ENCODE data around the gene SAMM50. TPM values are rescaled to one million over a fixed set of nuclear protein-coding genes. Genes with fewer than 3 reads are reported as not detected.

Gene SAMM50
- 56.1 TPM for polyA plus RNA-seq (ENCODE audit: insufficient read length)

- DNase-seq (ENCODE audit: low read depth) = peak; percentile 61
Measured at GRCh38 chr22:43955040-43955882, at the start of gene SAMM50. Gene SAMM50, plus strand, starts transcription at chr22:43955442. Its CDS starts 136 bp downstream, at chr22:43955578.

DNA sequence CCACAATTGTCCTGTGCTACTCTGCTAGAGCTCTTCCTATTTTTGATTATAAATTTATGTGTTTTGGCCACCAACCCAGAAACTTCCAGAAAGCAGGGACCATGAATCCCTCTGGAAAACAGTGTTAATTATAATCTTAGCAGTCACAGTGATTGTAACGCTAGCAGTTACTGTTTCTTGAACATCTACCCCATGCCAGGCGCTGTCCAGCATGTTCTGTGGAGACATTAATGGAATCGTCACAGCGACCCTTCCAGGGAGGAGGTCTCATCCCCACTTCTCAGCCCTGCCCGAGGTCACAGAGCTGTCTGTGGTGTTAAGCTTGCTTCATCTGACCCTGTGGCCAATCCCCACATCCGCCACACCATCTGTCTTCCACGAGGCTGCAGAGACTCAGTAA lies 49.6 kb upstream of the SAMM50 start:
- no peak for DNase-seq (ENCODE audit: low read depth)

DNA sequence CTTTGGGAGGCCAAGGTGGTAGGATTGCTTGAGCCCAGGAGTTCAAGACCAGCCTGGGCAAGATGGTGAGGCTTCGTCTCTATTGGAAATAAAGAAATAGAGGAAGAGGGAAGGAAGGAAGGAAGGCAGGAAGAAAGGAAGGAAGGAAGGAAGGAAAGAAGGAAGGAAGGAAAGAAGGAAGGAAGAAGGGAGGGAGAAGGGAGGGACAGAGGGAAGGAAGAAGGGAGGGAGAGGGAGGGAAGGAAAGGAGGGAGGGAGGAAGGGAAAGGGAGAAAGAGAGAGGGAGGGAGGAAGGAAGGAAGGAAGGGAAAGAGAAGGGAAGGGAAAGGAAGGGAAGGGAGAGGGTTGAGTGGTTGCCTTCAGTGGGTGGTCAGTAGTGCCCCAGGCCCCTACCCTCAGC lies 45.5 kb upstream of the SAMM50 start:
- DNase-seq (ENCODE audit: low read depth) = no peak

DNA sequence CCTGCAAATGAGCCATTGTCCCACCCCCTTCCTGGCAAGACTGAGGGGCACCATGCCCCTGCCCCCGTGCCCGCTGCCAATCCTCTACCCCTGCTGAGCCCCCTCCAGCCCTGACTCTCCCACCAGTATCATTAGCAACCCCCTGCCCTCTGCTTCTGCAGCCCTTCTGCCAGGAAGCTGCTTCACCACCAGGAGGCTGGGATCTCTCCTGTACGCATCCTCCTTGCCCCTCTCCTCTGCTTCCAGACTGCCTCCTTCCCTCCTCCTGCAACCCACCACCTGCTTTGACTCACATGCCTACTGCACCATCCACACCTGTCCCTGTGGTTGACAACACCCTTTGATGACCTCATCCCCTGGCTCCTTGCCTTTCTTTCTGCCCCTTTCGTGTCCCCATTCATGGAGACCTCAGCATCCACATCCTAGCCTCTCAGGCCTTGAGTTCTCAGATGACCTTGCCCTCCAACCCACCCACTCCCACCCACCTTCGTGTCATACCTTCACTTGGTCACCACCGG lies 45.0 kb upstream of the SAMM50 start:
- DNase-seq (ENCODE audit: low read depth) = no peak

DNA sequence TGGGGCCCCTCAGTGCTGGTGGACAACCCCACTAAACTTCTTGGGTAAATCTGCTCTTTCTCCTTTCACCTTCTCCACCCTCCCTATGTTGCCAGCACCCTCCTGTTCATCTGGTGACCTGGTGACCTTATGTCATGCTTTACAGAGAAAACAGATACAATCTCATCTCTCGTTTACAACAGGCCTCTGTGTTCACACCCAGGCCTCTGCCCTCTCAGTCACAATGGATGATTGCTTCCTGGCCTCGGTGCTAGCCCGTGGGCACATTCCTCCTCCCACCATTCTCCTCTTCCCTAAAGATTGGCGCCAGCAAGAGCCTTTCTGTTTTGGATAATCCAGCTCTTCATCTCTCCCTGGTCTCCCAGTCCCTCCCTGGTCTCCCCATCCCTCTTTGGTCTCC lies 43.9 kb upstream of the SAMM50 start:
- DNase-seq (ENCODE audit: low read depth) = no peak

- DNase-seq (ENCODE audit: low read depth) = no peak
Measured at GRCh38 chr22:43917521-43917920, 37.7 kb upstream of the SAMM50 start.

- no peak for DNase-seq (ENCODE audit: low read depth)
Measured at GRCh38 chr22:43919106-43919973, 35.9 kb upstream of the SAMM50 start.

- DNase-seq (ENCODE audit: low read depth) = no peak
Measured at GRCh38 chr22:43921370-43921769, 33.9 kb upstream of the SAMM50 start.

- DNase-seq (ENCODE audit: low read depth) = no peak
Measured at GRCh38 chr22:43922123-43922522, 33.1 kb upstream of the SAMM50 start.

DNA sequence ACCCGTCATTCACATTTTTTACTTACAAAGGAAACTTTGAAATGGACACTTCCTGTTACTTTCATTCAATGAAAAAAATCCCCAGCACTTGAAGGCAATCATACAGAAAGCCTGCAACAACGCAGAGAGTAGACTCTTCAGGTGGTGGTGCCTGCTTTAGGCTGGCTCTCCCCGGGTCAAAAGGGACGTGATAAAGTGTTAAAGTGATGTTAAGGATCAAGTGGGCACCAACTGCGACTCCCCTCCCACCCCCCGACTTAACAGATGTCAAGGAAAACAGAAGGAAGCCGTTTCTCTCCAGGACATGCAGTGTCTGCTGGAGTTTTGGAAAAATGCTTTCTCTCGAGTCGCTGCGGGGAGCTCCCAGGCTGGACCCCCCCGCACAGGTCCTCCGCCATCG lies 32.1 kb upstream of the SAMM50 start:
- DNase-seq (ENCODE audit: low read depth) = no peak

DNA sequence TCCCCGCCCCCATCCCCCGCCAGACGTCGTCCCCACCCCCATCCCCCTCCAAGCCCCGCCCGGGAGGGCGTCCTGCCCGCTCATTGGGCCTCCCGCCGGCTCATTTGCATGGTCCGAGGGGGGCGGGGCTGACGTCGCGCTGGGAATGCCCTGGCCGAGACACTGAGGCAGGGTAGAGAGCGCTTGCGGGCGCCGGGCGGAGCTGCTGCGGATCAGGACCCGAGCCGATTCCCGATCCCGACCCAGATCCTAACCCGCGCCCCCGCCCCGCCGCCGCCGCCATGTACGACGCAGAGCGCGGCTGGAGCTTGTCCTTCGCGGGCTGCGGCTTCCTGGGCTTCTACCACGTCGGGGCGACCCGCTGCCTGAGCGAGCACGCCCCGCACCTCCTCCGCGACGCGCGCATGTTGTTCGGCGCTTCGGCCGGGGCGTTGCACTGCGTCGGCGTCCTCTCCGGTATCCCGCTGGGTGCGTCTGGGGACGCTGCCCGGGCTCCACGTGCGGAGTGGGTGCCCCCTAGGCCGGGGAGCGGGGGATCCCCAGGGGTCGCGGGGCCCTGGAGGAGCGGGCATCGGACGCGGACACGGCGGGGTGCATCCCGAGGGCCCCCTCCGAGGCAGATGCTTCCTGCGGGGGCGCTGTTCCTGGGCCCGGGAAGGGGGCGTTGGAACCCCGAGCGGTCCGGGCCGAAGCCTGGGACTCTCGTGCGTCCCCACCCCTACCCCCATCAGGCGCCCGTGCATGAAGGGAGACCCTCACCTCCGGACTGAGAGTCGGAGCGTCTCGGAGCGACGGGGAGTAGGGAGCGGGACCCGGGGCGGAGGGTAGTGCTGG lies 31.4 kb upstream of the SAMM50 start, which contains the start of gene PNPLA3:
PNPLA3 (plus strand) TSS at position 175 of the 834 bp plus-strand sequence; CDS start at position 282, 107 bp downstream.
- peak; percentile 34 for DNase-seq (ENCODE audit: low read depth)

DNA sequence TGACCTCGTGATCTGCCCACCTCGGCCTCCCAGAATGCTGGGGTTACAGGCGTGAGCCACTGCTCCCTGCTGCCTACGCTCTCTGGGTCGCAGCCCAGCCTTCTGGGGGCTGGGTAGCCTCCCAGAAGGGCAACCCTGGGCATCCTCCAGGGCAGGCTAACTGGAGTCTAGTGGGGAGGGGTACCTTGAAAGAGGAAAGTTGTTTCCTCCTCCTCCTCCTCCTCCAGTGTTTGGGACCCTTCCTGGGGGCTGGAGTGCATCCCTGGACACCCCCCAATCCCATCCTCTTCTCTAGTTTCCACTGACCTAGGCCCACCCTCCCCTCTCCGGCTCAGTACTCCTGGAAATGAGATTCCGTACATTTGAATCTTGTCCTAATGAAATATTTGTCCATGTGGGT lies 30.4 kb upstream of the SAMM50 start:
- no peak for DNase-seq (ENCODE audit: low read depth)

DNA sequence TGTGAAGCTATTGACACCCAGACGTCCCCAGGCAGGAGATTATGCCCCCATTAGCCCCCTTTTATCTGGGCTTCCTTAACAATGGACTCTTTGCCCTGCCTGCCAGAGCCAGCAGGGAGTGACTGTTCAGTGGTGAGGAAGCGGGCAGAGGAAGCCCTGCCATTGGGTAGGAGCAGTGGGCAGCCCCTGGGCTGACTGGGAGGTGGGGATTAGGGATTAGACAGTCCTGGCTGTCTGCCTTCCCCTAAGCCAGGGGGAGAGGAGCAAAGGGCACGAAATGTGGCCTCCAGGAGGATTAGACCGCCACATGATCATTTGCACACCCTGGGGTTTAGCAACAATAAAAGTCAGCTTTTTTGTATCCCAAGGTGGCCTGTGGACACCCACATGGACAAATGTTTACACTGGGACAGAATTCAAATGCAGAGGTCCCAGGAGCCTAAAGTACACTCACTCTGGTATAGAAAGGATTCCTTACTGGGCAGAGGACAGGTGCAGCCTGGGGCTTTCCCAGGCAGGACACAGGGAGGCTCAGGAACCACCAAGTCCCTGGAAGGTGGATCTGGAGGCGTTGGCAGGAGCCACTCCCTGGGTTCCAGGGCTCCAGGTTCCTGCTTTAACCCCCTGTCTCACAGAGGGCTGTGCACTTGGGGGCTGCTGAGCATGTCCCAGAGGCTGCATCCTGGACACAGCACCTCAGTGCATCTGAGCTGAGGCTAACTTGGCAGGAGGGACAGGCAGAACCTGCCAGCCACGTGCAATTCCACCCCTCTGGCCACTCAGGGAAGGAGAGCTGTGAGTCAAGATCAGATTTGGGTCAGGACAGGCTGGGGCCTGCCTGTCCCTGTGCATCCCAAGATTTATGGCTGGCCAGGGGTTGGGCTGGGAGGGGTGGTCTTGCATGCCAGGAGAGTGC lies 29.6 kb upstream of the SAMM50 start:
- no peak for DNase-seq (ENCODE audit: low read depth)

GRCh38 chr22:43926349-43926710 lies 28.9 kb upstream of the SAMM50 start:
- no peak for DNase-seq (ENCODE audit: low read depth)

DNA sequence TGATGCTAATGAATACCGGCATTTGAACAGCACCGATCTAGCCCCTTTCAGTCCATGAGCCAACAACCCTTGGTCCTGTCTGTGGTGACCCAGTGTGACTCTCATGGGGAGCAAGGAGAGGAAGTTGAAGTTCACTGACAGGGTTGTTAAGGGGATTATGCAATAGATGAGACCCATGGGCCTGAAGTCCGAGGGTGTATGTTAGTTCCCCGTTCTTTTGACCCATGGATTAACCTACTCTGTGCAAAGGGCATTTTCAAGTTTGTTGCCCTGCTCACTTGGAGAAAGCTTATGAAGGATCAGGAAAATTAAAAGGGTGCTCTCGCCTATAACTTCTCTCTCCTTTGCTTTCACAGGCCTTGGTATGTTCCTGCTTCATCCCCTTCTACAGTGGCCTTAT lies 26.8 kb upstream of the SAMM50 start:
- DNase-seq (ENCODE audit: low read depth) = no peak

- DNase-seq (ENCODE audit: low read depth) = no peak
Measured at GRCh38 chr22:43928908-43929307, 26.3 kb upstream of the SAMM50 start.

DNA sequence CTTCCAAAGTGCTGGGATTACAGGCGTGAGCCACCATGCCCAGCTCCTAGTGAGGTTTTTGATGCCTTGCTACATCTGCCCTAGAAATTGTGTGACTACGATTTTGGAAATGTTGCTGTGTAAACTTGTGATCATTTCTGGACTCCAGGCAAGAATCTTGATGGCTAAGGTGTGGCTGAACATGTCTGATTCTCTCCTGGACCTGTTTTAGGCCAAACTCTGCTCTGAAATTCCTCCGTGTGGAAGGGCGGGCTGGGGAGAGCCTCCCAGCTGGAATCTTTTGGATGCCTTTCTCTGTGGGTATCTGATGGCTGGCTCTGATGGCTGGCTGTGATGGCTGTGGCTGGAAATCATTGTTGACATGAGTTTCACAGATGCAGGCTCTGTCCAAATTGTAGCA lies 23.5 kb upstream of the SAMM50 start:
- no peak for DNase-seq (ENCODE audit: low read depth)

DNA sequence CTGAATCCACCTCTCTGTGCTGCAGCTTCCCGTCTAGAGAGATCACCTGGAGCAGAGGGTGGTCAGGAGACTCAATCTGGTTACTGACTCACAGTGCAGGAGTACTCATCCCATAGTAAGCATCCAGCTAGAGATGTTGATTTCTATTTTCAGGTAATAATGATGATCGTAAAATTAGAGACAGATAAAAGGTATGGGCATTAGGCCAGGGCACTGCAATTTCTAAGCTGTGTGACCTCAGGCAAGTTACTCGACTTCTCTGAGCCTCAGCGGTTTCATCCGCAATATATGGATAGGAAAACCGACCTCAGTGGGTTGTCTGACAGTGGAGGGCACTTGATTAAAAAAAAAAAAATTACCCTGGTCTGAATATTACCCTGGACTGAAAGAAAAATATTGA lies 13.8 kb upstream of the SAMM50 start:
- no peak for DNase-seq (ENCODE audit: low read depth)

GRCh38 chr22:43944670-43945430 lies 10.4 kb upstream of the SAMM50 start:
- no peak for DNase-seq (ENCODE audit: low read depth)
